GM04504 (cell line): ENCODE results near the gene TMC1.

Source experiments
- DNase-seq: peaks from one replicate; pipeline ENCODE4 v3.0.0-alpha.2; 2012; ENCODE audit warnings: low read depth

TMC1 gene

GRCh38 chr9:72874344-72874743 is 352.9 kb downstream of the TMC1 start:
- no peak for DNase-seq

- no peak for DNase-seq
Measured at GRCh38 chr9:72875221-72875620, 353.8 kb downstream of the TMC1 start.

GRCh38 chr9:72880821-72881220 is 359.4 kb downstream of the TMC1 start:
- DNase-seq, result no peak

DNA sequence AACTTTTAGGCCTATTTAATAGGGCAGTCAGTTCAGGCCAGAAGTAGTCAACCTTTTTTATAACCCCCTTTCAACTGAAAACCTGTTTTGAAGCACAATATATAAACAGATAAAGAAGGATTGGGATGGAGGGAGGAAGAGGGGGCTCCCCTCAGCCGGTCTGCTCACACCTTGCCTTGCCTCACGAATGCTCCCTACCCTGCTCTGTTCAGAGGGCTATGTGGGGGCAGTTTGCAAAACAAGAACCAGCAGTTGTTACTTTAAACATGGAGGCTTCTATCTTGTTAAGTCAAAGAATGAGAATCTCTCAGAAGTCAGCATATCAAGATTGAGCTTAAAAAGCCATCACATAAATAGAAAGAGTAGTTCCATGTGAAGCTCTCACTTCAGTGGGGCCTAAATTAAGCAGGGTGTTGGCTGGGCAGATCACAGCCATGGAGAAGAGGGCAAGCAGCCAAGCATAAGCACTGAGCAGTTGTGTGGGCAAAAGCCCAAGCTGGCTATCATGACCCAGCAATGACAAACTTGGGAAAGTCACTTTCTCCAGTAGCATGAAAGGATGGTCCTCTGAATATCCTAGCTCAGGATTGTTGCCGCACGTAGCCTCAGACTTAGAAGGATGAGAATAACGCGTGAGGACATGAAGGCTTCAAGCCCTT is 360.8 kb downstream of the TMC1 start:
- no peak for DNase-seq

- DNase-seq, result no peak
Measured at GRCh38 chr9:72883875-72884274, 362.5 kb downstream of the TMC1 start.

DNA sequence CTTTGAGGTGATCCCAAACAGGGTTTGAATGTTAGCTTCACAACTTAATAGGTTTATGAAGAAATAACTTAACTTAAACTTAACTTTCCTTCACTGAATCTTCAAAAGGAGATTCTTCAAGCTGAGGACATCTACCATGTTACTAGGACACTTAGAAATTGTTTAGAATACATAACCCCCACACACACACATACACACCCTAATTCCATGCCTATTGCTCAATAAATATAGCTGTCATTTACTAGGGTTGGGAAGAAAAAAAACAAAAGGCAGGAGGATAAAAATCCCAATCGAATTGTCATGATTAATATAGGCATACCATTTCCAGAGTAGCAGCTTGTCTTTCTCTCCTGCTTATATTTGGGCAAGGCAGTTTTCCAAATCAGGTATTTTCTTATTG is 363.1 kb downstream of the TMC1 start:
- DNase-seq, result no peak
